DND-41 (cell line): ENCODE results near the gene TEKT1.
"Not testable (repeated sequence)": the region's sequence is repeated elsewhere in the genome, so short reads cannot be mapped to it uniquely, and the experiment has no call there.

ENCODE experiments used
- ATAC-seq: fragments of 200-7000 bp; cut with Tn5 transposase; 3 replicates; pipeline ENCODE4 v1.9.1; 2021; ENCODE audit warnings: low read depth; ENCODE audit not compliant: insufficient read depth
- DNase-seq: peaks from one replicate; pipeline ENCODE4 v3.0.0-alpha.2; 2020
- H2AFZ ChIP-seq: 2 replicates; pipeline ENCODE4 v1.6.0; 2012; ENCODE audit warnings: low read depth, low read length
- H3K27ac ChIP-seq: 2 replicates; pipeline ENCODE4 v1.5.1; 2012; ENCODE audit warnings: low read length, inconsistent platforms
- H3K27me3 ChIP-seq: fragments of 200-600 bp; sonication (generic); 2 replicates; pipeline ENCODE4 v1.6.0; 2012; ENCODE audit warnings: low read length, mild to moderate bottlenecking, inconsistent platforms; ENCODE audit not compliant: insufficient read depth, poor library complexity
- H3K36me3 ChIP-seq: 2 replicates; pipeline ENCODE4 v1.5.1; 2012; ENCODE audit warnings: low read length, inconsistent platforms; ENCODE audit not compliant: insufficient read depth
- H3K4me1 ChIP-seq: 2 replicates; pipeline ENCODE4 v1.5.1; 2012; ENCODE audit warnings: mild to moderate bottlenecking, low read length; ENCODE audit not compliant: insufficient read depth
- H3K4me2 ChIP-seq: 2 replicates; pipeline ENCODE4 v1.6.0; 2012; ENCODE audit warnings: mild to moderate bottlenecking, moderate library complexity, low read length, inconsistent platforms; ENCODE audit not compliant: insufficient read depth
- H3K4me3 ChIP-seq, 2 experiments: fragments of 200-600 bp in 1 of 2; shearing (Covaris generic) in 1 of 2; 2 replicates each; pipeline ENCODE4 v1.5.1; 2012 to 2016; ENCODE audit warnings: inconsistent platforms in 2 of 2, low read length in 2 of 2, mild to moderate bottlenecking in 2 of 2, low read depth in 1 of 2, moderate library complexity in 1 of 2
- H3K79me2 ChIP-seq: 2 replicates; pipeline ENCODE4 v1.6.0; 2012; ENCODE audit warnings: low read length, inconsistent platforms; ENCODE audit not compliant: insufficient read depth
- H3K9ac ChIP-seq: 2 replicates; pipeline ENCODE4 v1.6.0; 2012; ENCODE audit warnings: low read depth, mild to moderate bottlenecking, inconsistent platforms, low read length, moderate library complexity
- H3K9me3 ChIP-seq: 2 replicates; pipeline ENCODE4 v1.5.1; 2012; ENCODE audit warnings: low read length, moderate library complexity, mild to moderate bottlenecking, inconsistent platforms; ENCODE audit not compliant: insufficient read depth, severe bottlenecking
- H4K20me1 ChIP-seq: 2 replicates; pipeline ENCODE4 v1.6.0; 2012; ENCODE audit warnings: low read length; ENCODE audit not compliant: insufficient read depth
- CTCF ChIP-seq: IDR thresholded peaks from 2 replicates; pipeline ENCODE4 v1.5.1; 2012; ENCODE audit warnings: borderline replicate concordance, low read length, moderate library complexity, mild to moderate bottlenecking; ENCODE audit not compliant: poor library complexity, severe bottlenecking; ENCODE audit errors: extremely low read depth
- EZH2 ChIP-seq: IDR thresholded peaks from 3 replicates; pipeline ENCODE4 v1.6.1; 2012; ENCODE audit warnings: borderline replicate concordance, low read depth, mild to moderate bottlenecking, moderate library complexity, low read length, inconsistent platforms; ENCODE audit not compliant: severe bottlenecking

The TEKT1 gene

GRCh38 chr17:6843241-6843880, 11.8 kb upstream of the TEKT1 start:
- ATAC-seq = peak; percentile 79
- H3K27ac ChIP-seq = peak overlapping the region; percentile 59
- peak overlapping the region; percentile 12; the same call in 1 of the 2 replicates for H2AFZ ChIP-seq
- H3K79me2 ChIP-seq = no peaks in the 10 kb centered on the region
- no peak overlapping the region for H3K4me3 ChIP-seq
- H3K9ac ChIP-seq = 0 out of 2 replicates have a peak overlapping the region, but pooled peaks have one; percentile 17
- H4K20me1 ChIP-seq = no peaks in the 10 kb centered on the region
- peak; percentile 72 for TF ChIP-seq CTCF
- no peak for TF ChIP-seq EZH2
- peaks cover 47% of the 10 kb centered on the region for H3K4me1 ChIP-seq
- H3K36me3 ChIP-seq = no peaks in the 10 kb centered on the region
- no peak for DNase-seq
- H3K4me2 ChIP-seq = peak overlapping the region; percentile 16; the same call in 1 of the 2 replicates
- H3K27me3 ChIP-seq = peaks cover 3% of the 10 kb centered on the region
- peaks cover 2% of the 10 kb centered on the region for H3K9me3 ChIP-seq

- not testable (repeated sequence) for H3K79me2 ChIP-seq, H2AFZ ChIP-seq, H4K20me1 ChIP-seq, H3K4me2 ChIP-seq, H3K36me3 ChIP-seq, H3K9ac ChIP-seq, ATAC-seq, H3K4me3 ChIP-seq, H3K9me3 ChIP-seq, H3K27ac ChIP-seq, H3K27me3 ChIP-seq, DNase-seq
- peaks cover 36% of the 10 kb centered on the region for H3K4me1 ChIP-seq
Measured at GRCh38 chr17:6841769-6842168, 10.2 kb upstream of the TEKT1 start.

GRCh38 chr17:6830383-6830986, 1.0 kb downstream of the TEKT1 start:
- no peak overlapping the region for H3K4me2 ChIP-seq
- H3K4me3 ChIP-seq = no peak overlapping the region

More at GRCh38 chr17:6830383-6830986, 1.0 kb downstream of the TEKT1 start:
- H3K79me2 ChIP-seq = no peaks in the 10 kb centered on the region
- H2AFZ ChIP-seq = no peak overlapping the region
- H3K9me3 ChIP-seq = no peaks in the 10 kb centered on the region
- no peaks in the 10 kb centered on the region for H4K20me1 ChIP-seq
- DNase-seq = no peak
- no peak for ATAC-seq
- no peaks in the 10 kb centered on the region for H3K36me3 ChIP-seq
- no peaks in the 10 kb centered on the region for H3K4me1 ChIP-seq
- H3K27ac ChIP-seq = no peak overlapping the region
- H3K9ac ChIP-seq = no peak overlapping the region
- H3K27me3 ChIP-seq = peaks cover 36% of the 10 kb centered on the region
- TF ChIP-seq EZH2 = no peak
- no peak for TF ChIP-seq CTCF
